Stimulated activated CD4-positive, alpha-beta T cell treated with anti-CD3 and anti-CD28 coated beads, Interleukin-12 subunit alpha, Interleukin-12 subunit beta, amount 100 ng/mL, for 48 hours (primary cell): ENCODE measurements around the gene ADK.
"Not testable (repeated sequence)": the region's sequence is repeated elsewhere in the genome, so short reads cannot be mapped to it uniquely, and the experiment has no call there.

Experiments
- DNase-seq, 3 donors: peaks; one replicate each; pipeline ENCODE4 v3.0.0-alpha.2; 2020; ENCODE audit warnings: low read depth in 2 of 3, low spot score in 1 of 3

ADK gene

DNA sequence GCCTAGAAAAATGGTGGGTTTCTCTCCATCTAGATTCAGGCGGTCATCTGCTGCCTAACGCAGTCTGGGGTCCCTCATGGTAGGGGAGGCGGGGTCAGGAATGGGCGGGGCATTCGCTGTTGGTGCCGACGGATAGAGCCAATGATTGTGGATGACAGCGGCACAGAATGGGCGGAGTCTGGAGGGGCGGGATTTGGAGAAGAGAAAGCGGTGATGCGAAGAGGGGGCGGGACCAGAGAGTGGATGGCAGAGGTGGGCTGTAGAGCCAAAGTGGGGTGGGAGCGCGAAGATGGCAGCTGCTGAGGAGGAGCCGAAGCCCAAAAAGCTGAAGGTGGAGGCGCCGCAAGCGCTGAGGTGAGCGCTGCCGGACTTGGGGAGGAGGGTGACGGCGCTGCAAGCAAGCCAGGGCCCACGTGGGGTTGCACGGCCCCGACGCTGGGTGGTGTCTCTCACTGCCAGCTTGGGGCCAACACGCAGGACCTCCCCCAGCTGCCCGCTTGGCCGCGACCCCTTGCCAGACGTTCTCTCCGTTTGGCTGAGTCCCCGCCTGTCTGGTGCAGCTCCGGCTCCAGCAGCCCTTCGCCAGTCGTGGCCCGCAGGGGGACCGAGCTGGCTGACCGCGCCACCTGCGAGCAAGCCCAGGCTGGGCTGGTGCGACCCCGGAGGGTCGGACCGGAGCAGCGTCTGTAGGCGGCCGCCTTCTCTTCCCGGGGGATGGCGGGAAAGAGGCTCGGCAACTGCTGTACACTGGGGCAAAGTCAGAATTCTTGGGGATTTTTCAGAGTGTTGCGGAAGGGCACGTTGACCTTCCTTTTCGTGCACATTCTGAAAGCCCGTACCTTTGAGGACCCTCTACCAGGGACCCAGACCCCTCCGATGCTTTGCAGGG lies at the start of gene ADK:
Gene ADK (plus strand): TSS at position 232 of the 889 bp plus-strand sequence. CDS start 58 bp downstream, at position 290.
- peak; percentile 99 to 100 (median 100) for DNase-seq

DNA sequence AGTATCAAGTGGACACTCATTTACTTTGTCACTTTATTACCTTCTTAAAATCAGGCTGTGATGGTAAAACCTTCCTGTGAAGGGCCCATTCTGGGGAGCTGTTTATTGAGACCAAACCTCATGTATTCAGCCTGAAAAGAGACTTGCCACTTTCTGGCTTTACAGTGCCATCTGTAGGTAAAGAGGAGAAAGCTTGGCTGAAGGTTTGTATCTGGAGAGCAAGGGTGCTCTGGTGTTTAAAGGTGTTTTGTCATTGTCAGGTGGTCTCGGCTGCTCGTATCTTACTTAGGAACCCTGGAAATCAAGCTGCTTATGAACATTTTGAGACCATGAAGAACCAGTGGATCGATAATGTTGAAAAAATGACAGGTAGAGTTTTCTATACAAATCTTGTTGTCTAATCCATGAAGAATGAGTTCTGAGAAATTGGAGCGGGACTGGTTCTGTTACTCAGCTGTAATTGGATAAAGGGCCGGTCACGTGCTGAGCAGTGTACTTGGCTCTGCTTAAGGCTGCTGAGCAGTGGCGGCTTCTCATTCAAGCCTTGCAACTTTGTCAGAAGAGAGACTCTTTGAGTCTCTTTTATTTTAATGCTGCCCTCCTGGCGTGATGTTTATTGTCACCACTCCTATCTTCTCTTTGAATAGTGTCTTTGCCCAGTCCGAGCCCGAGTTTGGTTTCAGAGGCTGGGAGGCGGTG lies 47.3 kb upstream of the ADK start:
- DNase-seq, result no peak

- DNase-seq, result no peak
Observed at GRCh38 chr10:74104480-74104879, 46.5 kb upstream of the ADK start.

DNA sequence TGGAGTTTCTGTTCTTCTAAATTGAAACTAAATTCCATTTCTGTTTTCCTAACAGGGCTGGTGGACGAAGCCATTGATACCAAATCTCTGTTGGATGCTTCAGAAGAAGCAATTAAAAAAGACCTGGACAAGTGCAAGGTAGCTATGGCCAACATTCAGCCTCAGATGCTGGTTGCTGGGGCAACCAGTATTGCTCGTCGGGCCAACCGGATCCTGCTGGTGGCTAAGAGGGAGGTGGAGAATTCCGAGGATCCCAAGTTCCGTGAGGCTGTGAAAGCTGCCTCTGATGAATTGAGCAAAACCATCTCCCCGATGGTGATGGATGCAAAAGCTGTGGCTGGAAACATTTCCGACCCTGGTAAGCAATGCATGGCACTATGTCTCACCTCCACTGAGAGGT lies 46.0 kb upstream of the ADK start:
- DNase-seq, result no peak

DNA sequence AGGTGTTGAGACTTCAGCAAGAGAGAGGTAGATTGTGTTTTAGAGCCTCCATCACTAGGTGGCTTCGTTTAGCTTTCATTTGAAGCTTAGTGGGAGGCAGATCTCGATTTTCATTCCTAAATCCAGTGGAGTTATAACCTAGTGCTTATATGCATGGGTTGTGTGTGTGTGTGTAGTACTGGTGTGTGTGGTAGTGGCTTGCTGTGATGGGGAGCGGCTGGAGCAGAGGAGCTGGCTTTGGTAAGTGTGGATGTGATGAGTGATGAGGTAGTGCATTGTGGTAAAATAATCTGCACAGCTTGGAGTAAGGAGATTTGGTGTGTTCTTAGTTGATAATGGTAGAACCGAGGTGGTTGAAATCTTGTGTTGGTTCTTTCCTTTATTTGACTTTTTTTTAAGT lies 43.6 kb upstream of the ADK start:
- no peak for DNase-seq

- DNase-seq, result no peak
Observed at GRCh38 chr10:74109452-74109851, 41.6 kb upstream of the ADK start.

DNA sequence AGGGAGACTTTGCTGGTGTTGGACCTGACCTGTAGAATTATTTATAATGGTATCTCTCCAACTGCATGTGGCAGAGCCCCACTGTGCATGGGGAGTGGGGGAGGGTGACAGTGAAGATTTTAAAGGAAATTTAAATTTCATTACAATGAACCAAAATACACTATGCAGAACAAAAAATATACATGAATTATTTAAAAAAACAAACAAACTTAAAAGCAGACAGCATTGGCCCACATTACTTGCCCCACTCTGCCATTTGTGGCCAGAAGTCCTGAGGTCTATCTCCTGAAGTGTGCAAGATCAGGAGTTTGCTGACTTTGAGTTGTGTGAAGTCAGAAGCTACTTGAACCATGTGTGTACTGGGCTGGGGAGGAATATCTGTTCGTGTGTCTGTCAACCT lies 40.9 kb upstream of the ADK start:
- no peak for DNase-seq

DNA sequence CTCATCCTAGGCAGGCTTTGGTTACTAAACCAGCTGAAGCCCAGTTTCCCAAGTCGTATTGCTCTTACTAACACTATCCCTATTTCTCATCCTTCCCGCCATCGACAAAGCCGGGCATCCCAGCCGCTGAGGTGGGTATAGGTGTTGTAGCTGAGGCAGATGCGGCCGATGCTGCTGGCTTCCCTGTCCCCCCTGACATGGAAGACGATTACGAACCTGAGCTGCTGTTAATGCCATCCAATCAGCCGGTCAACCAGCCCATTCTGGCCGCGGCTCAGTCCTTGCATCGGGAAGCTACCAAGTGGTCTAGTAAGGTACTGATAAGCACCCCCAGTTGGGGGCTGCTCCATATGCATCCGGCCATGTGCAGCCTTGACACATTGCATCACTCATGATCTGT lies 39.2 kb upstream of the ADK start:
- no peak for DNase-seq

DNA sequence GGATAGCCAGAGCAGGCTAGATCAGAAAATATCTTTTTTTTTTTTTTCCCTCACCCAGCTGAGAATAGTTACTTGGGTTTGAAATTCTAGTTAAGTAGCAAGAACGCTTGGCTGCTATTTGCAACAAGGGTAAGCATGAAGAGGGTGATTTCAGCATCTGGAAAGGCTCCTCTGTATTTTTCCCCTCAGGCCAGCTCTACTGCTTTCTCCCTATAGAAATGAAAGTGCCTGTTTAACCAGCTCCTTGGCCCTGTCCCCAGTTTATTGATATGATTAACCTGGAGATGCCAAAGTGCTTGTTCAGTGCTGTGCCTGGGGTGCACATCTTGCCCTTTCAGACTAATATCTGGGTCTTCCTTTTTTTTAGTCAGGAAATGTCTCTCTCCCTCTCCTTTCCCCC lies 37.5 kb upstream of the ADK start:
- DNase-seq, result no peak

DNA sequence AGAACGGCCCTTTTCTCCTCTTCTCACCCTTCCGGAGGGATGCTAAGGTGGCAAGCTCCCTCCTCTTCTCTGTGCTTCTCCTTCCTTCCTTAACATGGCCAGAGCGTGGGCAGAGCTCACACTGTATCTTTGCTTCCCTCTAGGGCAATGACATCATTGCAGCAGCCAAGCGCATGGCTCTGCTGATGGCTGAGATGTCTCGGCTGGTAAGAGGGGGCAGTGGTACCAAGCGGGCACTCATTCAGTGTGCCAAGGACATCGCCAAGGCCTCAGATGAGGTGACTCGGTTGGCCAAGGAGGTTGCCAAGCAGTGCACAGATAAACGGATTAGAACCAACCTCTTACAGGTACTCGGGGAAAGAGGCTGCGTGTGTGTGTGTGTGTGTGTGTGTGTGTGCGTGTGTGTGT lies 37.0 kb upstream of the ADK start:
- DNase-seq, result no peak

DNA sequence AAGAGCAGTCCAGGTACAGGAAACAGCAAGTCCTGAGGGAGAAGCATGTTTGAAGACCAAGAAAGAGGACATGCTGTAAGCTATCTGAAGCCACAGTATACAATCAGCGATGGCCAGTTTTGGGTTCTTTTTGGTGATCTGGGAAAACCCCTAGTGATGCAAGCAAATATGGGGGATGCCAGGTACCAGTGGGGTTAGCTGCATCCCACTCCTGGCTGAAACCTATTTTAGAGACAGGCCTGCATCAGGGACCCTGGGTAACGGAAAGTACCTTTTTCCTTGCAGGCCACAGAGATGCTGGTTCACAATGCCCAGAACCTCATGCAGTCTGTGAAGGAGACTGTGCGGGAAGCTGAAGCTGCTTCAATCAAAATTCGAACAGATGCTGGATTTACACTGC lies 33.3 kb upstream of the ADK start:
- no peak for DNase-seq

DNA sequence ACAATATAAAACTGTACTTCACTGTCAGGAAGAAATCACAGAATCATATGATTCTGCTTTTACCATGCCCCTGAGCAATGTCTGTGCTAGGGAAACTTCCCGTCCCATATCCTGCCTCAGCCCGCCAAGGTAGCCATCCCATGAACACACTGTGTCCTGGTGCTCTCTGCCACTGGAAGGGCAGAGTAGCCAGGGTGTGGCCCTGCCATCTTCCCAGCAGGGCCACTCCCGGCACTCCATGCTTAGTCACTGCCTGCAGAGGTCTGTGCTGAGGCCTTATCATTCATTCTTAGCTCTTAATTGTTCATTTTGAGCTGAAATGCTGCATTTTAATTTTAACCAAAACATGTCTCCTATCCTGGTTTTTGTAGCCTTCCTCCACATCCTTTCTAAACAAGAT lies 32.2 kb upstream of the ADK start:
- DNase-seq, result no peak

DNA sequence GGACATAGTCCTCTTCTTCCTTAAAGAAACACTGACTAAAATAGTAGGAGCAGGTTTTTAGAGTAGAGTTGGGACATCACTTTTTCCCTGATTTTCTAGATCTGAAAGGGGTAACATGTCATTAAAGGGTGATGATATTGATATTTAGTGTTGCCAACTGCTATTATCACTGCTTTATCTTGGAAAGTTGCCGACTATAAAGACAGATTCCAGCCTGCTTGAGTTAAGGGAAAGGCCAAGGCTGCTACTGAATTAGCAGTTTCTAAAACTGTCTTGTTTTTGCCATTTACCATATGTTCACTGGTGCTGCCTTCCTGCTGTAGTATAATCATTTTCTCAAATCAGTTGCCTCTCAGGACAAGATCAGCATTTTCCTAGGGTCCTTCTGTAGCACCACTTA lies 30.1 kb upstream of the ADK start:
- no peak for DNase-seq

DNA sequence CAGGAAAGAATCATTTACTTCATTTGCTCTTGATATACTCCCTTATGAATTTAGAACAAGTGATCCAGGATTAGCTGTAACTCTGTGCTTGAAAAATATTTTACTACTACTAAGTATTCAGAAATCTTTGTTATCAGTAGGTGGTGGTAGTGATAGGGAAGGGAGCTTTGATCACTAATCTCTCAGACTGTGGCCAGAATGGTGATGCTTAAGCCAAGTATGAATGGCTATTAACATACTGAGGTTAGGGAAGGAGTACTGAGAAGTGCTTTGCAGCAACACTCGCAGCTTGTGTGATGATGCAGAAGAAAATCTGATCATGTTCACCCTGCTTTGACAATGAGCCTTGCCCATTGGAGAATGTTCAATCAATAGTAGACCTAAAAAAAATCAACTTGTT lies 29.7 kb upstream of the ADK start:
- no peak for DNase-seq

GRCh38 chr10:74122060-74122459 lies 29.0 kb upstream of the ADK start:
- no peak for DNase-seq

DNA sequence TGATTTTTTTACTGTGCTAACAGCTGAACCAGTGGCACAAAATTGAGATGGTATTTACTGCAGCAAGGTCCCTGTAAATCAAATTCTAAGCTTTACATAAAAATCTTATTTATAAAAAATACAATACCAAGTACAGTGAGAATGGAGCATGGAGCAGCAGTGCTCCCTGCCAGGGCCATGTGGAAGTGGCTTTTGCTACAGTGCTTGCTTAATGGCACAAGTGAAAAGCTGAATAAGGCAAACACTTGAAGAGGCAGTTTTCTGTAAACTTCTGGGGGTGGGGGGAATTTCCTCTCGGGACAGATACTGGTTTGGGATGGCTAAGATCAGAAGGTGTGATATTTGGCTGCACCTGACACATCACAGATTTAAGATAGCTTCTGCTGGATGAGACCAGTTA lies 27.9 kb upstream of the ADK start:
- DNase-seq, result no peak

GRCh38 chr10:74133923-74134820 lies 16.8 kb upstream of the ADK start:
- DNase-seq, result no peak

- no peak for DNase-seq
Observed at GRCh38 chr10:74135452-74135851, 15.6 kb upstream of the ADK start.

DNA sequence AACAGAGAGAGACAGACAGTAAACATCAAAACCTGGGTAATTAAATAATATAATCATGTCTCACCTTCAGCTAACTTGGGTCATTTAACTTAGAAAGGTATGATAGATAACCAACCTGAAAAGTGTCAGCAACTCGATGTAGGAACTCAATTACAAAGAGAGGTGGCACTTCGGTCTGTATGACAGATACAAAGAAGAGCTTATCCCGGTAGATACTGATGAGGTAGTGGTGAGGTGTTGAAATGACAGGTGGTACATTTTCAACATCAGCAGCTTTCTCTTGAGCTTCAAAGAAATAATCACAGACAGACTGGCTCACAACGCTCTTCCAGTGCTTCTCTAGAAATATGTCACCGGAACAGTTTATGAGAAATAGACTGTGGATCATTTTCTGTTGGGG lies 13.0 kb upstream of the ADK start:
- DNase-seq, result no peak

DNA sequence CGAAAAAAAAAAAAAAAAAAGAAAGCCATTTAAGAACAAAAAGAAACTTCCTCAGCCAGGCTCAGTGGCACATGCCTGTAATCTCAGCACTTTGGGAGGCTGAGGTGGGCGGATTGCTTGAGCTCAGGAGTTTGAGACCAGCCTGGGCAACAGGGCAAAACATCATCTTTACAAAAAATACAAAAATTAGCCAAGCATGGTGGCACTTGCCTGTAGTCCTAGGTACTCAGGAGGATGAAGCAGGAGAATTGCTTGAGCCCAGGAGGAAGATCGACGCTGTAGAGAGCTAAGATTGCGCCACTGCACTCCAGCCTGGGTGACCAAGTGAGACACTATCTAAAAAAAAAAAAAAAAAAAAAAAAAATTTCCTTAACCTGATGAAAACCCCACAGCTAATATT lies 12.4 kb upstream of the ADK start:
- DNase-seq, result not testable (repeated sequence)

- no peak for DNase-seq
Observed at GRCh38 chr10:74139981-74140380, 11.0 kb upstream of the ADK start.

- DNase-seq, result no peak
Observed at GRCh38 chr10:74140553-74140952, 10.5 kb upstream of the ADK start.
